ENCODE measurements around the gene CTNND2. TPM values are rescaled to one million over a fixed set of nuclear protein-coding genes. Genes with fewer than 3 reads are reported as not detected.
A peak's percentile ranks its signal among the peaks of the same experiment; 100 is the strongest.

CTNND2 gene
- total RNA-seq, 1 donor from 2014 or later: 143 TPM

DNA sequence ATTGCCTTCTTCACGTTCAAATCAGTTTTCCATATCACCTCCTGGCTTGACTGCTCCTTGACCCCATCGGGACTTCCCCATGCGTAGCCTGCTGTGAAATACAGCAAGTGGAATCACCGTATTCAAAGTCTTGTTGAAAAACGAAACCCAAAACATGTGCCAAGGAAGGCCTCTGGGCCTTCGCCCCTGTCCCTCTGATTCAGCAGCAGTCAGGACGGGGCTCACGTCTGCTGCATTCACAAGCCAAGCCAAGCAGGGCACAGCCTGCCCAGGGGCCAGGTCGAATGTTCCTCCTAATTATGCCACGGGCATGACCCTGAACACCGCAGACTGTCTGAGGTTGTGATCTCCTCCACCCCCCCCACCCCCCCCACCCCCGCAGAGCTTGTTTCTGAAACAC lies 960 bp upstream of the CTNND2 start:
- DNase-seq (ENCODE audit: low spot score, unreplicated experiment): no peak
- Mint-ChIP-seq H3K36me3 (ENCODE audit: insufficient read depth) (no peaks in the 10 kb centered on the region), H3K27ac (peak overlapping the region; percentile 23), H3K4me1 (ENCODE audit: low read depth) (peaks cover 25% of the 10 kb centered on the region), H3K9me3 (ENCODE audit: low read depth) (no peaks in the 10 kb centered on the region), H3K27me3 (peaks cover 19% of the 10 kb centered on the region), H3K4me3 (ENCODE audit: low read depth) (peak overlapping the region; percentile 62)
- TF ChIP-seq, protein P1, sequence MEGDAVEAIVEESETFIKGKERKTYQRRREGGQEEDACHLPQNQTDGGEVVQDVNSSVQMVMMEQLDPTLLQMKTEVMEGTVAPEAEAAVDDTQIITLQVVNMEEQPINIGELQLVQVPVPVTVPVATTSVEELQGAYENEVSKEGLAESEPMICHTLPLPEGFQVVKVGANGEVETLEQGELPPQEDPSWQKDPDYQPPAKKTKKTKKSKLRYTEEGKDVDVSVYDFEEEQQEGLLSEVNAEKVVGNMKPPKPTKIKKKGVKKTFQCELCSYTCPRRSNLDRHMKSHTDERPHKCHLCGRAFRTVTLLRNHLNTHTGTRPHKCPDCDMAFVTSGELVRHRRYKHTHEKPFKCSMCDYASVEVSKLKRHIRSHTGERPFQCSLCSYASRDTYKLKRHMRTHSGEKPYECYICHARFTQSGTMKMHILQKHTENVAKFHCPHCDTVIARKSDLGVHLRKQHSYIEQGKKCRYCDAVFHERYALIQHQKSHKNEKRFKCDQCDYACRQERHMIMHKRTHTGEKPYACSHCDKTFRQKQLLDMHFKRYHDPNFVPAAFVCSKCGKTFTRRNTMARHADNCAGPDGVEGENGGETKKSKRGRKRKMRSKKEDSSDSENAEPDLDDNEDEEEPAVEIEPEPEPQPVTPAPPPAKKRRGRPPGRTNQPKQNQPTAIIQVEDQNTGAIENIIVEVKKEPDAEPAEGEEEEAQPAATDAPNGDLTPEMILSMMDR (IDR thresholded peaks at IDR 0.05; ENCODE audit: unreplicated experiment): no peak

DNA sequence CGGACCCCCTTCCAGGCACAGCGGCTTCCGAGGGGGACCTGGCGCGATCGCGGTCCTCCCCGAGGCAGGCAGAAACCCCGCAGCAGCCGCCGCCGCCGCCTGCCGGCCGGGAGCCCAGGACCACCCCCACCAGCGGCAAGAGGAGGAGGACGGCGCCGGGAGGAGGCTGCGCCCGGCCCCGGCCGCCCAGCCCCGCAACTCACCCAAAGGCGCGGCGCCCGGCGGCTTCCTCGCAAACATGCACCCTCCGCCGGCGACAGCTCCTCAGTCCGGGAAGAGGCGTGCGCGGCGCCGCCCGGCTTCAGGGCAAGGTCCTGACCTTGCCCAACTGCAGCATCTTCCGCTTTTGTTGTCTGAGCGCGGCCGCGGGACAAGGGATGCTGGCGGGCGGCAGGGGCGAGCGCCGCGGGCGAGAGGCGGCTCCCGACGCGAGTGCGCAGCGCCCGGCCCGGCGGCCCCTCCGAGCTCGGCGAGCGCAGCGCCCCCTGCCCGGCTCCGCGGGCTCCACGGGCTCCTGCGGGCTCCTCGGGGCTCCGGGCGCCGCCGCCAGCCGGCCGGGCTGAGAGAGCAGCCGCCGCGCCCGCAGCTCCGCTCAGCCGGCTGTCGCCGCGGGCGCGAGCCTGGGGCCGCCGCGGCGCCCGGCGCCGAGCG lies 507 bp downstream of the CTNND2 start:
- Mint-ChIP-seq H3K36me3 (ENCODE audit: insufficient read depth) (no peaks in the 10 kb centered on the region), H3K4me3 (ENCODE audit: low read depth) (peak overlapping the region; percentile 84), H3K27me3 (peaks cover 19% of the 10 kb centered on the region), H3K27ac (peak overlapping the region; percentile 81), H3K9me3 (ENCODE audit: low read depth) (no peaks in the 10 kb centered on the region), H3K4me1 (ENCODE audit: low read depth) (peaks cover 24% of the 10 kb centered on the region)
- DNase-seq (ENCODE audit: low spot score, unreplicated experiment): peak; percentile 69
- TF ChIP-seq, protein P1 (IDR thresholded peaks at IDR 0.05; ENCODE audit: unreplicated experiment): peak; percentile 47

DNA sequence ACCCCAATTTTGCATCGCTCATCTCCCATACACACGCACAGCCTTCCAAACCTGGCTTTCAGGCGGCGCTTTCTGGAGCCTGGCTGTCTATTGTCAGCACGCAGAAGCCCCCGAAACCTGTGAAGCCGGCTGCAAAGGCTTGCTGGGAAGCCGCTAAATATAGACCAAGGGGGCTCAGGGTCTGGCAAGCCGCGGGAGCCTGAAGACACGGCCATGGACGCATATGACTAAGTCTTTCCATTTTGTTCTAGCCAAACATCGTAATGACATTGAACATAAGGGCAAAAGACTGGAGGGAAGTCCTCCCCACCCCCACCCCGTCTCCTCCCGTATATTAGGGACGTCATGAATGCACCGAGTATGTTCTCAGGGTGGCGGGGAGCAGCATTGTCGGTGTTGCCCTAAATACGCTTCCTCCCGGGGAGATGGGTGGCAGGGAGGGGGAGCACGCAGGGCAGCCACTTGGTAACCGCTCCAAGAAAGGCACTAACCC lies 1.1 kb downstream of the CTNND2 start:
- H3K4me3 Mint-ChIP-seq (ENCODE audit: low read depth): peak overlapping the region; percentile 84
- H3K27me3 Mint-ChIP-seq: peaks cover 17% of the 10 kb centered on the region
- TF ChIP-seq, protein P1 (IDR thresholded peaks at IDR 0.05; ENCODE audit: unreplicated experiment): no peak

DNA sequence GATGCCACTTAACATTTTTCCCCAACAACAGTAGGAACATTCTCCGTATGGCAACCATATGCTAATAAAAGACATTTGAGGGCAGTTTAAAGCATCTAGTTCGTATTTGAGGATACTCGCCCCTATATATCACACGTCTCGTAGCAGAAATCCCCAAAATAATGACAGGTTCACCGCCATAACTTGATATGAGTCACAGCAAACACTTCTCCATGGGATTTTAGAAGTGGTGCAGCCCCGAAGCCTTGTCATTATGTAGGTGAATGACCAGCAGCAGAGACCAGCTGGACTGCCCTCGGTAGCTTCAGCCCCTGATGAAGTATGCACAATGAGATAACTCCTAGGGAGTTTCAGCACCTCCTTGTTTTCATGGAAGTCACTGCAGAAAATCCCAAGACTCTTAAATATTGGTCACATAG lies 2.0 kb downstream of the CTNND2 start:
- Mint-ChIP-seq H3K27ac (peak overlapping the region; percentile 81), H3K4me3 (ENCODE audit: low read depth) (peak overlapping the region; percentile 84), H3K36me3 (ENCODE audit: insufficient read depth) (peaks cover 2% of the 10 kb centered on the region), H3K27me3 (peaks cover 11% of the 10 kb centered on the region), H3K9me3 (ENCODE audit: low read depth) (peaks cover 2% of the 10 kb centered on the region), H3K4me1 (ENCODE audit: low read depth) (peaks cover 24% of the 10 kb centered on the region)
- DNase-seq (ENCODE audit: low spot score, unreplicated experiment): no peak
- TF ChIP-seq, protein P1 (IDR thresholded peaks at IDR 0.05; ENCODE audit: unreplicated experiment): no peak

More for the DNA sequence above, 1.1 kb downstream of the CTNND2 start:
- Mint-ChIP-seq H3K9me3 (ENCODE audit: low read depth) (no peaks in the 10 kb centered on the region), H3K36me3 (ENCODE audit: insufficient read depth) (no peaks in the 10 kb centered on the region), H3K4me1 (ENCODE audit: low read depth) (peaks cover 24% of the 10 kb centered on the region), H3K27ac (peak overlapping the region; percentile 81)
- no peak for DNase-seq (ENCODE audit: low spot score, unreplicated experiment)

DNA sequence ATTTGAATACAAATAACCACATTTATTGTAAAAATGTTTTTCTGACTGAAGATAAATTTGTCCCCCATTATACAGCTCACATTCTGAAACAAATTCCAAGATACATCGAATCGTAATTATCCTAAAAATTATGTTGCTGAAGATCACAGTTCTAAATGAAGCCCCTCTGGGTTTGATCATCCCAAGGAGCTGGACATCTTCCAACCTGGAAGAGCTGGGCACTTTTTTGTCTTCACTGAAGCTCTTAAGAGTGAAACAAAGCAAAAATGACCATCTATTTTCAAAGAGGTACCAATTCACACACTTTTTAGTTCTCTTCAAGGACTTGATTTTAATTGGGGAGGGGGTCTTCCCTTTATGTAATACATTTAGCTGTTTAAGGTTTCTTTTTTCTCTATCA lies 5.5 kb downstream of the CTNND2 start:
- Mint-ChIP-seq H3K4me1 (ENCODE audit: low read depth) (peaks cover 23% of the 10 kb centered on the region), H3K27ac (no peak overlapping the region), H3K9me3 (ENCODE audit: low read depth) (peaks cover 7% of the 10 kb centered on the region), H3K36me3 (ENCODE audit: insufficient read depth) (peaks cover 7% of the 10 kb centered on the region), H3K27me3 (no peaks in the 10 kb centered on the region), H3K4me3 (ENCODE audit: low read depth) (no peak overlapping the region)
- DNase-seq (ENCODE audit: low spot score, unreplicated experiment): no peak
- TF ChIP-seq, protein P1 (IDR thresholded peaks at IDR 0.05; ENCODE audit: unreplicated experiment): no peak

All from progenitor cell of endocrine pancreas (in vitro differentiated cells).